HG02938 (cell line): ENCODE measurements around the gene RTEL1.

Experiments
- ATAC-seq: cut with Tn5 transposase; IDR thresholded peaks from one replicate; pipeline ENCODE4 v1.9.1; 2021; ENCODE audit warnings: mild to moderate bottlenecking, moderate library complexity; ENCODE audit not compliant: unreplicated experiment

The RTEL1 gene

DNA sequence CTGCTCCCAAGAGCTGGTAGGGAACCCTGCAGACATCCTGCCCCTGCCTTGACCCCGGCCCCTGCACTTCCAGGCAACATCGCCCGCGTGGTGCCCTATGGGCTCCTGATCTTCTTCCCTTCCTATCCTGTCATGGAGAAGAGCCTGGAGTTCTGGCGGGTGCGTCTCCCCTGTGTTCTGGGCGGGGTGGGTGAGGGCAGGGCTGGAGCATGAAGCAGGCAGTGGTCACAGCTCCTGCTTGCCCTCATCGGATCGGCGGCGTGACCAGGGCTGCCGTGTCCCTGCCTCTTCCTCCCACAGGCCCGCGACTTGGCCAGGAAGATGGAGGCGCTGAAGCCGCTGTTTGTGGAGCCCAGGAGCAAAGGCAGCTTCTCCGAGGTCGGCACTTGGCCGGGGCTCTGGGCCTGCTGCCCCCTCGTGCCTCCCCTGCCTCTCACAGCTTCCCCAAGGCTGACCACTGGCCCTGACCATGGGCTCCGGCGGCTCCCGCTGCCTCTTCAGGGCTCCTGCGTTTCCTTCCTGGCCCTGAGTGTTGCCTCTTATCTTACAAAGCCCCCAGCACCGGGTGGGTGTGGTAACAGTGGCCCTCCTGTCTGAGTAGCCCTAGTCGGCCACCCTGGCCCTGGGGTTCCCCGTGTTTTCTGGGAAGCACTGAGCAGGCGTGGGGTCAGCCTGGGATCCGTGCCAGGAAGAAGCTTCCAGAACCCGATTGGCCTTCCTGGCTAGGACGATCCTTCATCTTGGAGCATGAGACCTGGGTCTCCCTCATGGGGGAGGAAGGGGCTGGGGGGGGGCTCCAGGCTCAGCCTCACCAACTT, 30.3 kb downstream of the RTEL1 start:
- no peak for ATAC-seq

DNA sequence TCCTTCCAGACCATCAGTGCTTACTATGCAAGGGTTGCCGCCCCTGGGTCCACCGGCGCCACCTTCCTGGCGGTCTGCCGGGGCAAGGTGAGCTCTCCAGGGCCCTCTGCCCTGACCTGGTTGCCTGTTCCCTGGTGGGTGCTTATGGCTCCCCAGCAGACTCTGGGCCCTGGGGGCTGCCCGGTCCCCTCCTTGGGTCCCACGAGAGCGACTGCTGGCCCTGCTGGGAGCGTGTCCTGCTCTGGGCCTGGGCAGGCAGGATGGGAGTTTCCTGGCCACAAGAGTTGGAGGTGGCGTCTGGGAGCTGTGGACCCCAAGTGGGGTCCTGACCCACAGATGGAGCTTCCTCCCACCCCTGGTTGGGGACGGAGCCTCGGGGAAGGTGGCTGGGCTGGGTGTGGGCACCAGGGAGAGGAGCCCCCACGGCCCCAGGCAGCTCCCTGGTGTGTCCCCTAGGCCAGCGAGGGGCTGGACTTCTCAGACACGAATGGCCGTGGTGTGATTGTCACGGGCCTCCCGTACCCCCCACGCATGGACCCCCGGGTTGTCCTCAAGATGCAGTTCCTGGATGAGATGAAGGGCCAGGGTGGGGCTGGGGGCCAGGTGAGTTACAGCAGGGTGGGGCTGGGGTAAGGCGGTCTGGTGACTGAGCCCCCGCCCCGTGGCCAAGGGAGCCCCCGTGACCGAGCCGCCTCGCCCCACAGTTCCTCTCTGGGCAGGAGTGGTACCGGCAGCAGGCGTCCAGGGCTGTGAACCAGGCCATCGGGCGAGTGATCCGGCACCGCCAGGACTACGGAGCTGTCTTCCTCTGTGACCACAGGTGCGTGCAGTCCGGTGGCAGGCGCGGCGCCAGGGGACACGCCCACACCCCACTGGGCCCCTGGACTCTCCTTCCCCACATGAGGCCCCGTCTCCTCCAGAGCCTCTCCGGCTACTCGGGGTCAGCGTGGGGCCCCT, 31.2 kb downstream of the RTEL1 start:
- ATAC-seq: no peak

DNA sequence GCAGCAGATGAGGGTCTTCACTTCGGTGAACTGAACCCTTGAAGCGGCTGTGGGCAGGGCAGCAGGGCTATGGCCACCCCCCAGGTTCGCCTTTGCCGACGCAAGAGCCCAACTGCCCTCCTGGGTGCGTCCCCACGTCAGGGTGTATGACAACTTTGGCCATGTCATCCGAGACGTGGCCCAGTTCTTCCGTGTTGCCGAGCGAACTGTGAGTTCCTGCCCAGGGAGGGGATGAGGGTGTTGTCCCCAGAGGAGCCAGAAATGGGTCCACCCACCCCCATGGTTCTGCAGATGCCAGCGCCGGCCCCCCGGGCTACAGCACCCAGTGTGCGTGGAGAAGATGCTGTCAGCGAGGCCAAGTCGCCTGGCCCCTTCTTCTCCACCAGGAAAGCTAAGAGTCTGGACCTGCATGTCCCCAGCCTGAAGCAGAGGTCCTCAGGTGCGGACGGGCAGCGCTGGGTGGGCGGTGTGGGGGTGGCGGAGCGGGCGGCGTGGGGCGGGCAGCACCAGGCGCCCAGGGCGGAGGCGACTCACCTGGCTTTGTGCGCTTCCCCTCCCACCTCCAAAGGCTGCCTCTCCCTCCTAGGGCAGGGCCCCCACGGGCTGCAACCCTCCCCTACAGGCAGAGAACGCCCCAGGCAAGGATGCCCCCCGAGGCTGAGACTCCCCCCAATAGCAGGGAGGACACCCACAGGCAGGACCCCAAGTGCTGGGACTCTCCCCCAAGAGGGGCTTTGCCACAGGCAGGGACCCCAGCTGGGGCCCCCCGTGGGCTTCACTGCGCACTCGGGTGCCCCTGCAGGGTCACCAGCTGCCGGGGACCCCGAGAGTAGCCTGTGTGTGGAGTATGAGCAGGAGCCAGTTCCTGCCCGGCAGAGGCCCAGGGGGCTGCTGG, 32.1 kb downstream of the RTEL1 start:
- no peak for ATAC-seq

DNA sequence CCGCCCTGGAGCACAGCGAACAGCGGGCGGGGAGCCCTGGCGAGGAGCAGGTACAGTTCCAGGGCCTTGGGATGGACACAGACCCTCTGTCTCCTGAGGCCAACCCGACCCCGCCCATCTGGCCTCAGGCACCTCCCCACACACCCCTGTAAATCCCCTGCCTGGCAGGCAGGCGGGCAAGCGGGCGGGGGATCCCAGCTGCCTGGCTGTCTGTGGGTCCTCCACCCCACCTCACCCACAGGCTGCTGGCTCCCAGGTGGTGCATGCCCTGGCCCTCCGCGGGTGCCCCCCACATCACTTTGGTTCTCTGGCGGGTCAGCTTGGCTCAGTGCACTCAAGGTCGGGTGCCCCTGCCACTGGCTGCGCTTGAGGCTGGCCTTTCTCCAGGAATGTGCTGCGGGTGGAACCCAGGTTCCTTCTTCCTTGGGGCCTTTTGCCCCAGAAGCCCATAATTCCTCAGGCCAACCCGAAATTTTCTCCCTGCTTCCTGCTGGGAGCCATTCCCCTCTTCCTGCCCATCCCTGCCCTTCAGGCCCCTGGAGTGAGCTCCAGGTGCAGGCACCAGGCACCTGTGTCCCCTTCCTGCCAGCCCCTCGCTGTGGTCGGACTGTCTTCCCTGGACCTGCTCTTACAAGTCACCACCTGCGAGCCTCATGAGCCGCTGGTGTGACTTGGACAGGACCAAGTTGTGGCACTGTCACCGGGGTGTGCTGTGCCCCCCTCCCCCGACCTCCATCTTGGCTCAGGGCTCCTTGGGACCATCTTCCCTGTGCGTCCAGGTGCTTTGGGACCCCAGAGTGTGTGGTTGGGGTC, 33.0 kb downstream of the RTEL1 start:
- no peak for ATAC-seq

DNA sequence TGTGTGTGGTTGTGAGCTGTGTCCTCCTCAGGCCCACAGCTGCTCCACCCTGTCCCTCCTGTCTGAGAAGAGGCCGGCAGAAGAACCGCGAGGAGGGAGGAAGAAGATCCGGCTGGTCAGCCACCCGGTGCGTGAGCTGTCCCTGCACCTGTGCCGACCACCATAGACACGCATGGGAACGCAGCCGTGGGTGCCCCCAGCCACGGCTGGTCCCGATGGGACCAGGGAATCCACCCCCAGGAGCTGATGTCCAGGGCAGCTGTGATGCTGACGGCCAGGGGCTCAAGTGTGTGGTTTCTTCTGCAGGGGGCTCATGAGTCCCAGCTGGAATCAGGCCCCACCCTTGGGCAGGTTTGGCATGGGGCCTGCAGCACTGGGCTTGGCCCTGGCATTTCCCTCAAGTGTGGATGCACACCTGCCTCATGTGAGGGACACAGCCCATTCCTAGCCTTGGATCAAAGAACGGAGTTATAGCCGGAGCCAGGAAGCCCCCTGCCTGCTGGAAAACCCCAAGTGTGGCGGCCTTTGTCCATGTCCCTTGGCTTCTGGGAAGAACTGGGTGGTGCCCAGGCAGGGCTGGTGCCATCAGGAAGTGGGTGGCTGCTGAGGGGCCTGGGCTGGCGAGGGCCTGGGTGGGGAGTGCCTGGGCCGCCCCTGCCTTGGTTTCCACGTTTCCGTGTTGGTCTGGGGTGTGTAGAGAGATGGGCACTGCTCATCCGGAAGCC, 33.8 kb downstream of the RTEL1 start:
- no peak for ATAC-seq

DNA sequence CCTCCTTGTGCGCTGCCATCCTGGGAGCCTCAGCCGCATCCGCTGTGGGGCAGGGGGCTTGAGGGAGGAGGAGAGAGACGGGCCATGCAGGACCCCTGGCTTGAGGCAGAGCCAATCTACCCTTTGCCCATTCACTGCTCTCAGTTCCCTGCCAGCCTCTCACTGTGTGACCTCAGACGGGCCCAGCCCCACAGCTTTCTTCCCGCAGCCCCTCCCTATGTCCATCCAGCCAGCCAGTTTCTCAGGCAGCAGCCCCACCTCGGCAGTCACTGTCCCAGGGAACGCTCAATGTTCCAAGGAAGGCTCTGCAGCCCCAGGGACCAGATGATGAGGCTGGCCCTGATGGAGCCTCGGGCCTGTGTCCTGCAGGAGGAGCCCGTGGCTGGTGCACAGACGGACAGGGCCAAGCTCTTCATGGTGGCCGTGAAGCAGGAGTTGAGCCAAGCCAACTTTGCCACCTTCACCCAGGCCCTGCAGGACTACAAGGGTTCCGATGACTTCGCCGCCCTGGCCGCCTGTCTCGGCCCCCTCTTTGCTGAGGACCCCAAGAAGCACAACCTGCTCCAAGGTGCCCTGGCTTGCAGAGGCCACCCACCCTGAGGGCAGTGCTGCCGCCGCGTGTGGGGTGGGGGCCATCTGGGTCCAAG, 34.4 kb downstream of the RTEL1 start:
- ATAC-seq: no peak

DNA sequence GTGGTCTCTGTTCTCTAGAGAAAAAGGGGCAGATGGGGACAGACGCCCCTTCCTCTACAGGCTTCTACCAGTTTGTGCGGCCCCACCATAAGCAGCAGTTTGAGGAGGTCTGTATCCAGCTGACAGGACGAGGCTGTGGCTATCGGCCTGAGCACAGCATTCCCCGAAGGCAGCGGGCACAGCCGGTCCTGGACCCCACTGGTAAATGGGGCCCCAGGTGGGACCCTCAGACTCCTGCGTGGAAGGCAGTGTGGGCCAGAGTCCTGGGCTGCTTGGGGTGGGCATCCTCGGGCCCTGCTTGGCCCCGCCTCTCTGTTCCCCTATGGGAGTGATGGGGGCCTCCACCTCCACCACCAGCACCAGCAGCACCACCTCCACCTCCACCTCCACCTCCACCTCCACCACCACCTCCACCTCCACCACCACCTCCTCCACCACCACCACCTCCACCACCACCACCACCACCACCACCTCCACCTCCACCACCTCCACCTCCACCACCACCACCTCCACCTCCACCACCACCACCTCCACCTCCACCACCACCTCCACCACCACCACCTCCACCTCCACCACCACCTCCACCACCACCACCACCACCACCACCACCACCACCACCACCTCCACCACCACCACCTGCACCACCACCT, 35.1 kb downstream of the RTEL1 start:
- no peak for ATAC-seq

DNA sequence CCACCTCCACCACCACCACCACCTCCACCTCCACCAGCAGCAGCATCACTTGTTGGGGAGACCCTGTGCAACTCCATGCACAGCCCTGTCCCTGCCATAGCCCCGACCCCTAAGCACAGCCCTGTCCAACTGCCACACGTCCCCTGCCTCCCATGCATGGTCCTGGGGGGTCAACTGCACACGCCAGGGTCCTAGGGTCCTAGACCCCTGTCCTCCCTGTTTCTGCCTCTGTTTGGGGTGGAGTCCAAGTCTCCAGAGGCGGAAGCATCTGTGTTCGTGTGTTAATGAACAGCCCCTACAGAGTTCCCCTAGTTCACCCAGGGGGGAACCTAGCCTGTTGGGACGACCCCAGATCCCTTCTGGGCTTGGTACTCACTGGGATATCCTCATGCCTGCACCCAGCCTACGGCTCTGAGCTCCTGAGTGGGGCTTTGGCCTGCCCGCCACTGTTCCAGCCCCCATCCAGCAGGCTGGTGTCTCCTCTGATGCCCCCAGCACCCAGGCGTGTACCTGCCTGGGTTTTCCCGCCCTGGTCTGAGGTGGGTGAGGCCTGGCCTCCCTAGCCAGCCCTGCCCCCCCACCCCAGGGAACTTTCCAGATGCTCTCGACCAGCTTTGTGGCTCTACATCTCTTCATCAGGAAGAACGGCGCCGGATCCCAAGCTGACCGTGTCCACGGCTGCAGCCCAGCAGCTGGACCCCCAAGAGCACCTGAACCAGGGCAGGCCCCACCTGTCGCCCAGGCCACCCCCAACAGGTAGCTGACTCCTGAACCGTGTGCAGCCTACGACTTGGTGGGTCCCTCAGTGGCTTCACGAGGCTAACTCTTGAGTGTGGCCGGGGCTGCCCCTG, 35.8 kb downstream of the RTEL1 start:
- ATAC-seq: no peak

DNA sequence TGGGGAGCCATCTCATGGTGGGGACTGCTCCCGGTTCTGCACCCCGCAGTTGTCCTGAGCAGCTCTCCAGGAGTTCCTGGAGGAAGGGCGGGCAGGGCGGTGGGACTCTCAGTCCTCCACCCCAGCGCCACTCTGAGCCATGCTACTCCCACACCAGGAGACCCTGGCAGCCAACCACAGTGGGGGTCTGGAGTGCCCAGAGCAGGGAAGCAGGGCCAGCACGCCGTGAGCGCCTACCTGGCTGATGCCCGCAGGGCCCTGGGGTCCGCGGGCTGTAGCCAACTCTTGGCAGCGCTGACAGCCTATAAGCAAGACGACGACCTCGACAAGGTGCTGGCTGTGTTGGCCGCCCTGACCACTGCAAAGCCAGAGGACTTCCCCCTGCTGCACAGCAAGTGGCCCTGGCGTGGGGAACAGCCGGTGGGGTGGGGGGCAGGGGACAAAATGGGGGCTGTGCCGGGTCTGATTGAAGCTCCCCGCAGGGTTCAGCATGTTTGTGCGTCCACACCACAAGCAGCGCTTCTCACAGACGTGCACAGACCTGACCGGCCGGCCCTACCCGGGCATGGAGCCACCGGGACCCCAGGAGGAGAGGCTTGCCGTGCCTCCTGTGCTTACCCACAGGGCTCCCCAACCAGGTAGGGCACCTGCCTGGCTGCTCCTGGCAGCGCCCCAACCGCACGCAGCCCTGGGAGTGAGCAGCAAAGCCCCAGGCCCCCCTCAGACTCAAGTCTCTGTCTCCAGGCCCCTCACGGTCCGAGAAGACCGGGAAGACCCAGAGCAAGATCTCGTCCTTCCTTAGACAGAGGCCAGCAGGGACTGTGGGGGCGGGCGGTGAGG, 36.7 kb downstream of the RTEL1 start:
- ATAC-seq: no peak

DNA sequence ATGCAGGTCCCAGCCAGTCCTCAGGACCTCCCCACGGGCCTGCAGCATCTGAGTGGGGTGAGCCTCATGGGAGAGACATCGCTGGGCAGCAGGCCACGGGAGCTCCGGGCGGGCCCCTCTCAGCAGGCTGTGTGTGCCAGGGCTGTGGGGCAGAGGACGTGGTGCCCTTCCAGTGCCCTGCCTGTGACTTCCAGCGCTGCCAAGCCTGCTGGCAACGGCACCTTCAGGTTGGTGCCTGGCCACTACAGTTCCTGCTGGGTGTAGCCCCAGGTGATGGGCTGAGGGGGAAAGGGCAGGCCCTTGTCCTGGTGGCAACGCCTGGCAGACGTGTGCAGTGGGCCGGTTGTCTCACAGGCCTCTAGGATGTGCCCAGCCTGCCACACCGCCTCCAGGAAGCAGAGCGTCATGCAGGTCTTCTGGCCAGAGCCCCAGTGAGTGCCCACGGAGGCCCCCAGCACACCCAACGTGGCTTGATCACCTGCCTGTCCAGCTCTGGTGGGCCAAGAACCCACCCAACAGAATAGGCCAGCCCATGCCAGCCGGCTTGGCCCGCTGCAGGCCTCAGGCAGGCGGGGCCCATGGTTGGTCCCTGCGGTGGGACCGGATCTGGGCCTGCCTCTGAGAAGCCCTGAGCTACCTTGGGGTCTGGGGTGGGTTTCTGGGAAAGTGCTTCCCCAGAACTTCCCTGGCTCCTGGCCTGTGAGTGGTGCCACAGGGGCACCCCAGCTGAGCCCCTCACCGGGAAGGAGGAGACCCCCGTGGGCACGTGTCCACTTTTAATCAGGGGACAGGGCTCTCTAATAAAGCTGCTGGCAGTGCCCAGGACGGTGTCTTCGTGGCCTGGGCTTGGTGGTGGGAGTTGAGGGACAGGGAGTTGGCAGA, 37.6 kb downstream of the RTEL1 start:
- no peak for ATAC-seq

DNA sequence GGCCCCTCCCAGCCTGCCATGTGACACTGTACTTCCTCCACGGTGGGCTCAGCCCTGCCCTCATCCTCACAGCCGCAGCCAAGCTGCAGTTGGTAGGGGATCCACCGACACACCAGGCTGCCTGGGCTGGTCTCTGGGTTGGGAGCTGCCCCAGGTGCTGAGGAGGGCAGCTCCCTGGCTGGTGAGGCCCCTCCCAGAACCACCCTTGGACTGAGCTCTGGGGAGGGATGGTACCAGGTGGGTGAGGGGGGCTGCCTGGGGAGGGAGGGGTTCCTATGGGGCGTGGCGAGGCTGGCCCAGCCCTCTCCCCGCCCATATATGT, 38.2 kb downstream of the RTEL1 start:
- ATAC-seq: no peak

DNA sequence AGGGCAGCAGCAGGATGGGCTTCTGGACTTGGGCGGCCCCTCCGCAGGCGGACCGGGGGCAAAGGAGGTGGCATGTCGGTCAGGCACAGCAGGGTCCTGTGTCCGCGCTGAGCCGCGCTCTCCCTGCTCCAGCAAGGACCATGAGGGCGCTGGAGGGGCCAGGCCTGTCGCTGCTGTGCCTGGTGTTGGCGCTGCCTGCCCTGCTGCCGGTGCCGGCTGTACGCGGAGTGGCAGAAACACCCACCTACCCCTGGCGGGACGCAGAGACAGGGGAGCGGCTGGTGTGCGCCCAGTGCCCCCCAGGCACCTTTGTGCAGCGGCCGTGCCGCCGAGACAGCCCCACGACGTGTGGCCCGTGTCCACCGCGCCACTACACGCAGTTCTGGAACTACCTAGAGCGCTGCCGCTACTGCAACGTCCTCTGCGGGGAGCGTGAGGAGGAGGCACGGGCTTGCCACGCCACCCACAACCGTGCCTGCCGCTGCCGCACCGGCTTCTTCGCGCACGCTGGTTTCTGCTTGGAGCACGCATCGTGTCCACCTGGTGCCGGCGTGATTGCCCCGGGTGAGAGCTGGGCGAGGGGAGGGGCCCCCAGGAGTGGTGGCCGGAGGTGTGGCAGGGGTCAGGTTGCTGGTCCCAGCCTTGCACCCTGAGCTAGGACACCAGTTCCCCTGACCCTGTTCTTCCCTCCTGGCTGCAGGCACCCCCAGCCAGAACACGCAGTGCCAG, 38.7 kb downstream of the RTEL1 start, which contains the start of gene TNFRSF6B:
Gene TNFRSF6B (plus strand): TSS at position 25 of the 729 bp plus-strand sequence. CDS start 116 bp downstream, at position 141.
- no peak for ATAC-seq

DNA sequence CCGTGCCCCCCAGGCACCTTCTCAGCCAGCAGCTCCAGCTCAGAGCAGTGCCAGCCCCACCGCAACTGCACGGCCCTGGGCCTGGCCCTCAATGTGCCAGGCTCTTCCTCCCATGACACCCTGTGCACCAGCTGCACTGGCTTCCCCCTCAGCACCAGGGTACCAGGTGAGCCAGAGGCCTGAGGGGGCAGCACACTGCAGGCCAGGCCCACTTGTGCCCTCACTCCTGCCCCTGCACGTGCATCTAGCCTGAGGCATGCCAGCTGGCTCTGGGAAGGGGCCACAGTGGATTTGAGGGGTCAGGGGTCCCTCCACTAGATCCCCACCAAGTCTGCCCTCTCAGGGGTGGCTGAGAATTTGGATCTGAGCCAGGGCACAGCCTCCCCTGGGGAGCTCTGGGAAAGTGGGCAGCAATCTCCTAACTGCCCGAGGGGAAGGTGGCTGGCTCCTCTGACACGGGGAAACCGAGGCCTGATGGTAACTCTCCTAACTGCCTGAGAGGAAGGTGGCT, 39.3 kb downstream of the RTEL1 start:
- ATAC-seq: no peak

DNA sequence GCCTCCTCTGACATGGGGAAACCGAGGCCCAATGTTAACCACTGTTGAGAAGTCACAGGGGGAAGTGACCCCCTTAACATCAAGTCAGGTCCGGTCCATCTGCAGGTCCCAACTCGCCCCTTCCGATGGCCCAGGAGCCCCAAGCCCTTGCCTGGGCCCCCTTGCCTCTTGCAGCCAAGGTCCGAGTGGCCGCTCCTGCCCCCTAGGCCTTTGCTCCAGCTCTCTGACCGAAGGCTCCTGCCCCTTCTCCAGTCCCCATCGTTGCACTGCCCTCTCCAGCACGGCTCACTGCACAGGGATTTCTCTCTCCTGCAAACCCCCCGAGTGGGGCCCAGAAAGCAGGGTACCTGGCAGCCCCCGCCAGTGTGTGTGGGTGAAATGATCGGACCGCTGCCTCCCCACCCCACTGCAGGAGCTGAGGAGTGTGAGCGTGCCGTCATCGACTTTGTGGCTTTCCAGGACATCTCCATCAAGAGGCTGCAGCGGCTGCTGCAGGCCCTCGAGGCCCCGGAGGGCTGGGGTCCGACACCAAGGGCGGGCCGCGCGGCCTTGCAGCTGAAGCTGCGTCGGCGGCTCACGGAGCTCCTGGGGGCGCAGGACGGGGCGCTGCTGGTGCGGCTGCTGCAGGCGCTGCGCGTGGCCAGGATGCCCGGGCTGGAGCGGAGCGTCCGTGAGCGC, 39.9 kb downstream of the RTEL1 start:
- no peak for ATAC-seq
